GM18511 (cell line): ENCODE results near the gene FNDC1.
A peak's percentile ranks its signal among the peaks of the same experiment; 100 is the strongest.
"Not testable (repeated sequence)": the region's sequence is repeated elsewhere in the genome, so short reads cannot be mapped to it uniquely, and the experiment has no call there.

Source experiments
- ATAC-seq: cut with Tn5 transposase; IDR thresholded peaks from one replicate; pipeline ENCODE4 v1.9.1; 2021; ENCODE audit warnings: mild to moderate bottlenecking, moderate library complexity; ENCODE audit not compliant: unreplicated experiment

Gene FNDC1

GRCh38 chr6:159169193-159169555 lies at the start of gene FNDC1:
TSS of gene FNDC1 (plus strand) at chr6:159169400. CDS start at chr6:159169597, 197 bp downstream.
- ATAC-seq = no peak

- no peak for ATAC-seq
These were observed 49.4 kb upstream of the FNDC1 start for GRCh38 chr6:159119791-159120190.

GRCh38 chr6:159121486-159121885 lies 47.7 kb upstream of the FNDC1 start:
- ATAC-seq = no peak

GRCh38 chr6:159122453-159122852 lies 46.7 kb upstream of the FNDC1 start:
- ATAC-seq = no peak

- ATAC-seq = not testable (repeated sequence)
These were observed 45.4 kb upstream of the FNDC1 start for GRCh38 chr6:159123831-159124230.

GRCh38 chr6:159125014-159125609 lies 44.1 kb upstream of the FNDC1 start:
- ATAC-seq = no peak

GRCh38 chr6:159125951-159126352 lies 43.2 kb upstream of the FNDC1 start:
- ATAC-seq = no peak

GRCh38 chr6:159126590-159126989 lies 42.6 kb upstream of the FNDC1 start:
- peak; percentile 8 for ATAC-seq

GRCh38 chr6:159127701-159128100 lies 41.5 kb upstream of the FNDC1 start:
- ATAC-seq = no peak

GRCh38 chr6:159128978-159129377 lies 40.2 kb upstream of the FNDC1 start:
- ATAC-seq = no peak

GRCh38 chr6:159130846-159131245 lies 38.4 kb upstream of the FNDC1 start:
- no peak for ATAC-seq

GRCh38 chr6:159131709-159132108 lies 37.5 kb upstream of the FNDC1 start:
- no peak for ATAC-seq

GRCh38 chr6:159132664-159133063 lies 36.5 kb upstream of the FNDC1 start:
- no peak for ATAC-seq

- peak; percentile 71 for ATAC-seq
These were observed 34.4 kb upstream of the FNDC1 start for GRCh38 chr6:159134701-159135364.

GRCh38 chr6:159137676-159138075 lies 31.5 kb upstream of the FNDC1 start:
- no peak for ATAC-seq

- ATAC-seq = no peak
These were observed 26.7 kb upstream of the FNDC1 start for GRCh38 chr6:159142531-159142930.

- no peak for ATAC-seq
These were observed 20.6 kb upstream of the FNDC1 start for GRCh38 chr6:159148641-159149040.

- ATAC-seq = no peak
These were observed 19.6 kb upstream of the FNDC1 start for GRCh38 chr6:159149641-159150040.

GRCh38 chr6:159151266-159151855 lies 17.8 kb upstream of the FNDC1 start:
- ATAC-seq = no peak

GRCh38 chr6:159152041-159152440 lies 17.2 kb upstream of the FNDC1 start:
- no peak for ATAC-seq

GRCh38 chr6:159152782-159153181 lies 16.4 kb upstream of the FNDC1 start:
- ATAC-seq = no peak

- no peak for ATAC-seq
These were observed 13.5 kb upstream of the FNDC1 start for GRCh38 chr6:159155679-159156078.
